A549 (cell line): ENCODE data around the gene PSG4. TPM values are rescaled to one million over a fixed set of nuclear protein-coding genes. Genes with fewer than 3 reads are reported as not detected.
"Not testable (repeated sequence)": the region's sequence is repeated elsewhere in the genome, so short reads cannot be mapped to it uniquely, and the experiment has no call there.

Experiments
- ATAC-seq, 2 experiments: fragments of 200-7000 bp in 1 of 2; fragments of >200 bp in 1 of 2; cut with Nextera tagmentation in 1 of 2; cut with Tn5 transposase in 1 of 2; 3 replicates each; pipeline versions ENCODE4 v1.8.0 to v1.9.1; 2018 to 2020; ENCODE audit warnings: mild to moderate bottlenecking in 1 of 2, moderate library complexity in 1 of 2
- CTCF ChIA-PET: fragments of 300-600 bp; sonication (Branson Sonifier 250); formaldehyde crosslinking; extraction: SDS; loops from one replicate; lab custom pipeline; 2021; ENCODE audit warnings: antibody characterized with exemption, inconsistent platforms; lab: Yijun Ruan, JAX
- POLR2A ChIA-PET: fragments of 350-600 bp; formaldehyde crosslinking; extraction: SDS; loops from one replicate; lab custom pipeline; 2021; ENCODE audit warnings: antibody characterized with exemption, inconsistent platforms; lab: Yijun Ruan, JAX
- DNase-seq, 2 experiments: peaks; one replicate each; pipeline versions ENCODE4 v3.0.0 to v3.0.0-alpha.2; 2011 to 2016; ENCODE audit warnings: low read depth in 1 of 2, low spot score in 1 of 2
- FAIRE-seq: peaks from 2 replicates; lab custom pipeline; 2011; peaks lifted over from hg19 to GRCh38; lab: Jason Lieb, UNC
- H3K27ac ChIP-seq, 2 experiments: fragments of >200 bp; sonication (Bioruptor Twin); formaldehyde crosslinking; 3 replicates each; pipeline ENCODE4 v1.5.1; 2016 to 2017
- H3K4me1 ChIP-seq: fragments of >200 bp; sonication (Bioruptor Twin); formaldehyde crosslinking; 3 replicates; pipeline ENCODE4 v1.6.1; 2016
- H3K4me2 ChIP-seq: fragments of >200 bp; sonication (Bioruptor Twin); formaldehyde crosslinking; 3 replicates; pipeline ENCODE4 v1.6.1; 2016
- H3K4me3 ChIP-seq: fragments of >200 bp; sonication (Bioruptor Twin); formaldehyde crosslinking; 3 replicates; pipeline ENCODE4 v1.5.1; 2016
- H3K9me3 ChIP-seq: fragments of >200 bp; sonication (Bioruptor Twin); formaldehyde crosslinking; 3 replicates; pipeline ENCODE4 v1.6.1; 2016
- JUNB ChIP-seq: fragments of >200 bp; sonication (Bioruptor Twin); formaldehyde crosslinking; IDR thresholded peaks from 2 replicates; pipeline ENCODE4 v1.6.1; 2016
- MAZ ChIP-seq: fragments of 150-350 bp; IDR thresholded peaks from 2 replicates; pipeline ENCODE4 v1.6.1; 2014; ENCODE audit warnings: antibody characterized with exemption, low read depth, low read length, borderline replicate concordance
- RAD21 ChIP-seq, 2 experiments: fragments of >200 bp in 1 of 2; sonication (Bioruptor Twin) in 1 of 2; formaldehyde crosslinking in 1 of 2; IDR thresholded peaks in 1 of 2; conservative IDR thresholded peaks in 1 of 2; 2 replicates in 1 of 2; 3 replicates in 1 of 2; pipeline ENCODE4 v1.6.1; 2012 to 2018; ENCODE audit warnings: inconsistent platforms in 1 of 2
- SMC3 ChIP-seq: fragments of >200 bp; sonication (Bioruptor Twin); formaldehyde crosslinking; IDR thresholded peaks from 3 replicates; pipeline ENCODE4 v1.6.1; 2018; ENCODE audit warnings: inconsistent platforms
- WGBS: methylation state at CpG from one replicate; pipeline ENCODE4 v1.1.6; 2017; ENCODE audit errors: missing lambda C conversion rate; 5-methylcytosine and 5-hydroxymethylcytosine counted together
- polyA plus RNA-seq, 4 experiments: library from polyadenylated mRNA; depleted of rRNA in 3 of 4; stranded (reverse); fragments of >200 nt; fragmentation: RNase III in 1 of 4; extraction: RNeasy Plus Mini Kit Qiagen cat#74134 plus additional on column Dnase treatment in 1 of 4; gene quantifications; 2 replicates in 3 of 4; 3 replicates in 1 of 4; pipeline ENCODE4 v1.2.3, GENCODE V29; 2011 to 2017
- TF ChIP-seq, protein P1 (sequence below): fragments of >200 bp; sonication (Bioruptor Twin); formaldehyde crosslinking; IDR thresholded peaks from 3 replicates; pipeline ENCODE4 v1.6.1; 2016

PSG4 gene
- polyA plus RNA-seq, 2 of the 4 experiments (the other 2 are of a cell fraction): 0.56 to 0.58 TPM

GRCh38 chr19:43229315-43229714, 23.9 kb upstream of the PSG4 start:
- Histone ChIP-seq H3K4me2 (no peak overlapping the region), H3K9me3 (peaks cover 18% of the 10 kb centered on the region)
- no peak for ATAC-seq
- CTCF ChIA-PET: no interaction called here
- TF ChIP-seq, protein P1, sequence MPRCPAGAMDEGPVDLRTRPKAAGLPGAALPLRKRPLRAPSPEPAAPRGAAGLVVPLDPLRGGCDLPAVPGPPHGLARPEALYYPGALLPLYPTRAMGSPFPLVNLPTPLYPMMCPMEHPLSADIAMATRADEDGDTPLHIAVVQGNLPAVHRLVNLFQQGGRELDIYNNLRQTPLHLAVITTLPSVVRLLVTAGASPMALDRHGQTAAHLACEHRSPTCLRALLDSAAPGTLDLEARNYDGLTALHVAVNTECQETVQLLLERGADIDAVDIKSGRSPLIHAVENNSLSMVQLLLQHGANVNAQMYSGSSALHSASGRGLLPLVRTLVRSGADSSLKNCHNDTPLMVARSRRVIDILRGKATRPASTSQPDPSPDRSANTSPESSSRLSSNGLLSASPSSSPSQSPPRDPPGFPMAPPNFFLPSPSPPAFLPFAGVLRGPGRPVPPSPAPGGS: no peak
- TF ChIP-seq RAD21 (conservative IDR thresholded peaks at IDR 0.05 in 1 of 2, IDR thresholded peaks at IDR 0.05 in 1 of 2): peak; percentile 22 to 65; a peak in 3 of 5 replicates
- TF ChIP-seq, all 56 proteins: peak for 1
- H3K4me1 ChIP-seq: no peaks in the 10 kb centered on the region
- no peak overlapping the region for H3K27ac ChIP-seq
- POLR2A ChIA-PET: no interaction called here
- no peak for FAIRE-seq
- no peak overlapping the region for H3K4me3 ChIP-seq
- DNase-seq: peak in 1 of 2 experiments; percentile 44
- 28% methylated on average over 2 of the region's 2 CpGs for WGBS

DNA sequence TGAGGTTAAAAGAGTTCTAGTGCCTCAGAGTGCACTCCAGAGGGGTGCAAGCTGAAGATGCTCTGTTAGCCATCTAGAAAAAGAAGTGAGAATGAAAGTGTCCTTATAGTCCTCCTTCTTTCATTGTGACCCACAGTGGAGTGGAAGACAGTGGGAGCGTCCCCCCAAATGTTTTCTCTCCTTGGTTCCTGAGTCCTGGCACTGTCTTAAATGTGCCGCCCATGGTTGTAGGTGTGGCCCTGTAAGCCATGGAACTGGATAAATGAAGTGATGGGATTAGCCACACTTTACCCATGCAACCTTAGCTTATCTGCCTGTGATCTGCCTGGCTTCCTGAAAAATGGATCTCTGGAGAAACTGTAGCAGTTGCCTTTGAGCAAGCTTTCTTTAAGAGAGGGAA, 23.3 kb upstream of the PSG4 start:
- CTCF ChIA-PET: interaction anchor here (0.9 kb wide), 1 partner anchor 218 kb away, joined by 3 read pairs; no protein-coding TSS in a partner anchor
- ATAC-seq, H3K4me1 ChIP-seq, H3K4me2 ChIP-seq, FAIRE-seq, H3K27ac ChIP-seq, POLR2A ChIA-PET, H3K4me3 ChIP-seq: not testable (repeated sequence)
- peak in 1 of 2 experiments; percentile 21 for DNase-seq
- 38% methylated on average over 2 of the region's 2 CpGs for WGBS
- peaks cover 18% of the 10 kb centered on the region for H3K9me3 ChIP-seq

DNA sequence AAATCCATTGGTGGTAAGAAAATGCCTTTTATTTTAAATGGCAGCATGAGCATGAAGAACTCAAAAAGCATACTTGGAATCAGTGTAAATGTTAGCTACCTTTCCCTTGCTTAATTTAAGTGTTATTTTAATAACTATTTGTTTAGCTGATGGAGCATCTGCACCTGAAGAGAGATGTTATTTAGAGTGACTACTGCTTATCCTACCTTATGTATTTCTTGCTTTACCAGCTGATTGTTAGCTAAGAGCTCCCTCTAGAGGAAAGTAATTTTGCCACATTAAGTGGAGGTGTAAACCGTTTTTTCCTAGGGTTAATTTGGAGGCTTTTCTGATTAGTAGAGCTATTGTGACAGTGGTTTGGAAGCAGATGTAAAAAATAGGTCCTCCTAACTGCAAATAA, 21.5 kb upstream of the PSG4 start:
- POLR2A ChIA-PET, ATAC-seq, H3K27ac ChIP-seq, FAIRE-seq, H3K4me2 ChIP-seq, CTCF ChIA-PET, H3K4me3 ChIP-seq, H3K4me1 ChIP-seq, DNase-seq: not testable (repeated sequence)
- peaks cover 18% of the 10 kb centered on the region for H3K9me3 ChIP-seq
- 5% methylated on average over 1 of the region's 1 CpG for WGBS

GRCh38 chr19:43224855-43225253, 19.4 kb upstream of the PSG4 start:
- no peaks in the 10 kb centered on the region for H3K4me1 ChIP-seq
- 73% methylated on average over 2 of the region's 2 CpGs for WGBS
- ATAC-seq (no peak), FAIRE-seq (no peak), DNase-seq (no peak)
- POLR2A ChIA-PET: no interaction called here
- no peak for TF ChIP-seq JUNB
- no peak for TF ChIP-seq SMC3
- no peak for TF ChIP-seq MAZ
- H3K4me2 ChIP-seq: no peak overlapping the region
- no peak overlapping the region for H3K27ac ChIP-seq
- H3K9me3 ChIP-seq: peaks cover 18% of the 10 kb centered on the region
- H3K4me3 ChIP-seq: no peak overlapping the region
- CTCF ChIA-PET: no interaction called here

GRCh38 chr19:43224201-43224854, 18.9 kb upstream of the PSG4 start:
- DNase-seq, H3K4me2 ChIP-seq, ATAC-seq, H3K27ac ChIP-seq, H3K4me1 ChIP-seq, CTCF ChIA-PET, H3K4me3 ChIP-seq, FAIRE-seq, POLR2A ChIA-PET: not testable (repeated sequence)
- H3K9me3 ChIP-seq: peaks cover 17% of the 10 kb centered on the region; the same call in 2 of the 3 replicates
- 36% methylated on average over 5 of the region's 5 CpGs for WGBS

- CTCF ChIA-PET: interaction anchor here (1.0 to 1.2 kb wide), 2 partner anchors 11 to 15 kb away, joined by 3 read pairs; no protein-coding TSS in a partner anchor
- DNase-seq, H3K4me3 ChIP-seq, H3K4me2 ChIP-seq, H3K4me1 ChIP-seq, H3K27ac ChIP-seq, FAIRE-seq, POLR2A ChIA-PET, H3K9me3 ChIP-seq, ATAC-seq: not testable (repeated sequence)
- WGBS: 83% methylated on average over 9 of the region's 22 CpGs
Measured at GRCh38 chr19:43221891-43222290, 16.5 kb upstream of the PSG4 start.

DNA sequence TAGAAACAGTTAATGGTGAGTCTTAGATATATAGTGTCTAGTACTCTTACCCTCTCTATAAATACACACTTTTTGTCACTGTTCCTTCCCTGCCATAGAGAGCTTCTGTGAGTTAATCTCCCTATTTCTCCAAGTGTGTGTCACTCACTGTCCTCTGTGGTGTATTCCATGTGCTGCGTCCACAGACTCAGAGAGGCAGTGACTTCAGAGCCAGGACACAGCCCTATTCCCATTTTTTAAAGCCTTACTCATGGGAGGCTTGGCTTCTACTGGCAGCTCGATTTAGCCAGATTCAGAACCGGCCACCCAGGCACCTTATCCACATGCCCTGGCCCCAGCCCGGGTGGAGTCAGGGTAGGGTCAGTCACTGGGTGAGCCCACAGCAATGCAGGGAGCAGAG, 13.7 kb upstream of the PSG4 start:
- POLR2A ChIA-PET, DNase-seq, ATAC-seq, H3K9me3 ChIP-seq, FAIRE-seq, CTCF ChIA-PET, H3K27ac ChIP-seq, H3K4me3 ChIP-seq, H3K4me1 ChIP-seq, H3K4me2 ChIP-seq: not testable (repeated sequence)
- WGBS: 78% methylated on average over 1 of the region's 4 CpGs

- H3K27ac ChIP-seq, H3K4me1 ChIP-seq, FAIRE-seq, POLR2A ChIA-PET, H3K4me3 ChIP-seq, H3K4me2 ChIP-seq, ATAC-seq, H3K9me3 ChIP-seq, DNase-seq: not testable (repeated sequence)
- WGBS: 68% methylated on average over 2 of the region's 2 CpGs
- CTCF ChIA-PET: interaction anchor here (0.9 kb wide), 1 partner anchor 9 kb away, joined by 4 read pairs; no protein-coding TSS in a partner anchor
Measured at GRCh38 chr19:43215881-43216280, 10.4 kb upstream of the PSG4 start.
